Left ventricle myocardium inferior (tissue), 1 donor: ENCODE measurements around the gene RFXANK. TPM values are rescaled to one million over a fixed set of nuclear protein-coding genes. Genes with fewer than 3 reads are reported as not detected.

Experiments used
- DNase-seq: peaks from one replicate; pipeline ENCODE4 v3.0.0-alpha.2; 2020
- H3K27ac ChIP-seq: fragments of 200-600 bp; replicated peaks from 2 replicates; pipeline ENCODE4 v1.8.0; 2021
- H3K27me3 ChIP-seq: fragments of 200-600 bp; 2 replicates; pipeline ENCODE4 v1.8.0; 2021; ENCODE audit warnings: low read depth
- H3K36me3 ChIP-seq: fragments of 200-600 bp; 2 replicates; pipeline ENCODE4 v1.8.0; 2021
- H3K4me1 ChIP-seq: fragments of 200-600 bp; 2 replicates; pipeline ENCODE4 v1.8.0; 2021
- H3K4me3 ChIP-seq: fragments of 200-600 bp; 2 replicates; pipeline ENCODE4 v1.8.0; 2021; ENCODE audit warnings: mild to moderate bottlenecking, moderate library complexity
- H3K9me3 ChIP-seq: fragments of 200-600 bp; replicated peaks from 2 replicates; pipeline ENCODE4 v1.8.0; 2021
- intact Hi-C: fragments of 100-400 bp; cut with micrococcal nuclease; formaldehyde crosslinking; loops from one replicate; pipeline ENCODE4 v1.11.0; 2022
- total RNA-seq: library from RNA; stranded (reverse); fragmentation: NEBNext Ultra II Directional; extraction: Animal tissue kit (Norgen Biotek cat#: 25700); gene quantifications from one replicate; pipeline ENCODE4 v1.2.1, GENCODE V29; 2021
- TF ChIP-seq, protein P1 (sequence below): fragments of 200-600 bp; IDR thresholded peaks from 2 replicates; pipeline ENCODE4 v1.8.0; 2021; ENCODE audit warnings: antibody characterized with exemption, mild to moderate bottlenecking, borderline replicate concordance
- donor health status: DM: no; HTN: yes; CAD: no; lungs with severe emphysema.

The RFXANK gene
- total RNA-seq, 1 donor from 2014 or later, result 37.2 TPM

DNA sequence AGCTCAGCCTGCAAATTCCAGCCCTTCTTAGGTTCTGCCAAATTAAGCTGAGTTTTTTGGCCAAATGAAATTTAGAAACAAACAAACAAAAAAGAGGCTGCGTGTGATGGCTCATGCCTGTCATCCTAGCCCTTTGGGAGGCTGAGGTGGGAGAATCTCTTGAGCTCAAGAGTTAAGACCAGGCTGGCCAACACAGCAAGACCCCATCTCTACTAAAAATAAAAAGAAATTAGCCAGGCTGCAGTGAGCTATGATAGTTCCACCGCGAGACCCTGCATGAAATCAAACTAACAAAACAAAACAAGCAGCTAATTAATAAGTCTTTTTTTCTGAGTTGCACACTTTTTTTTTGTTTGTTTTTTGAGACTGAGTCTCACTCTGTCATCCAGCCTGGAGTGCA is 37.6 kb downstream of the RFXANK start:
- Histone ChIP-seq H3K27ac (no peak overlapping the region), H3K27me3 (peaks cover 55% of the 10 kb centered on the region)
- intact Hi-C loops, result no loop called here

DNA sequence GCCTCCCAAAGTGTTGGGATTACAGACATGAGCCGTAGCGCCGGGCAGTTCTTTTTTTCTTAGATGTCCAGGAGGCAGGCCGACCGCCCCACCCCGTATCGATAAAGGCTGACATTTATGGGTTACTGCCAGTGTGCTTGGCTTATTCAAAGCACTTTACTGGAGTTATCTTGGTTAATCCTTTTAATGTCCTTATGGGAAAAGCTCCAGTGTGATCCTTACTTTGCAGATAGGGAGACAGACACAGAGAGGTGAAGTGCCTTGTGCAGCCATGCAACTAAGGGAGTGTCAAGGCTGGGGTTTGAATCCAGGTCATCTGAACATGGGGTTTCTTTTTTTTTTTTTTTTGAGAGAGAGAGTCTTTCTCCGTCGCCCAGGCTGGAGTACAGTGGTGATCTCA is 38.9 kb downstream of the RFXANK start:
- intact Hi-C loops, result no loop called here
- no peak for DNase-seq
- Histone ChIP-seq H3K27ac (no peak overlapping the region), H3K4me1 (no peaks in the 10 kb centered on the region), H3K9me3 (peaks cover 29% of the 10 kb centered on the region), H3K36me3 (no peaks in the 10 kb centered on the region), H3K27me3 (peaks cover 45% of the 10 kb centered on the region), H3K4me3 (no peak overlapping the region)
- TF ChIP-seq, protein P1, sequence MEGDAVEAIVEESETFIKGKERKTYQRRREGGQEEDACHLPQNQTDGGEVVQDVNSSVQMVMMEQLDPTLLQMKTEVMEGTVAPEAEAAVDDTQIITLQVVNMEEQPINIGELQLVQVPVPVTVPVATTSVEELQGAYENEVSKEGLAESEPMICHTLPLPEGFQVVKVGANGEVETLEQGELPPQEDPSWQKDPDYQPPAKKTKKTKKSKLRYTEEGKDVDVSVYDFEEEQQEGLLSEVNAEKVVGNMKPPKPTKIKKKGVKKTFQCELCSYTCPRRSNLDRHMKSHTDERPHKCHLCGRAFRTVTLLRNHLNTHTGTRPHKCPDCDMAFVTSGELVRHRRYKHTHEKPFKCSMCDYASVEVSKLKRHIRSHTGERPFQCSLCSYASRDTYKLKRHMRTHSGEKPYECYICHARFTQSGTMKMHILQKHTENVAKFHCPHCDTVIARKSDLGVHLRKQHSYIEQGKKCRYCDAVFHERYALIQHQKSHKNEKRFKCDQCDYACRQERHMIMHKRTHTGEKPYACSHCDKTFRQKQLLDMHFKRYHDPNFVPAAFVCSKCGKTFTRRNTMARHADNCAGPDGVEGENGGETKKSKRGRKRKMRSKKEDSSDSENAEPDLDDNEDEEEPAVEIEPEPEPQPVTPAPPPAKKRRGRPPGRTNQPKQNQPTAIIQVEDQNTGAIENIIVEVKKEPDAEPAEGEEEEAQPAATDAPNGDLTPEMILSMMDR, result no peak

More for the DNA sequence above, 37.6 kb downstream of the RFXANK start:
- TF ChIP-seq, protein P1, result no peak
- no peak overlapping the region for H3K4me3 ChIP-seq
- DNase-seq, result no peak
- no peaks in the 10 kb centered on the region for H3K36me3 ChIP-seq
- H3K4me1 ChIP-seq, result peaks cover 8% of the 10 kb centered on the region
- H3K9me3 ChIP-seq, result peaks cover 16% of the 10 kb centered on the region

DNA sequence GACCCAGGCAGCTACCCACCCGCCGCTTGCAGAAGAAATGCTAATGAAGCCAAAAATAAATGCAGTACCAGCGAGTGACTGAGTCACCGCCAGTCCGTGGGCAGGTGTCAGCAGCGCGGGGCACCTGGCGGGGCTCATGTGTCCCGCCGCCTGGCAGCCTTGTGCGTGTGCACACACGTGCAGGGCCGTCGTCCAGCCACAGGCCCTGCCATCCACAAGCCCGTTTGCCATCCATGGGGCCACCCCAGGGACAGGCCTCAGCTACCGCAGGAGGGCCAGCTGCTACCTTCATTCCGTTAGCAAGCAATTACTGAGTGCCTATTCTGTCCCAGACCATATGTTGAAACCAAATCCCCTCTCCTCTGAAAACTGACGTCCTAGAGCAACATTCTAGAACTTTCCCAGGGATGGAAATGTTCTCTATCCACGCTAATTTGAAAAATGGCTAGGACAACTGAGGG is 40.2 kb downstream of the RFXANK start:
- TF ChIP-seq, protein P1, result no peak
- DNase-seq, result no peak
- Histone ChIP-seq H3K27ac (no peak overlapping the region), H3K4me3 (no peak overlapping the region), H3K36me3 (no peaks in the 10 kb centered on the region), H3K4me1 (no peaks in the 10 kb centered on the region), H3K9me3 (peaks cover 35% of the 10 kb centered on the region), H3K27me3 (peaks cover 33% of the 10 kb centered on the region)
- intact Hi-C loops, result no loop called here

DNA sequence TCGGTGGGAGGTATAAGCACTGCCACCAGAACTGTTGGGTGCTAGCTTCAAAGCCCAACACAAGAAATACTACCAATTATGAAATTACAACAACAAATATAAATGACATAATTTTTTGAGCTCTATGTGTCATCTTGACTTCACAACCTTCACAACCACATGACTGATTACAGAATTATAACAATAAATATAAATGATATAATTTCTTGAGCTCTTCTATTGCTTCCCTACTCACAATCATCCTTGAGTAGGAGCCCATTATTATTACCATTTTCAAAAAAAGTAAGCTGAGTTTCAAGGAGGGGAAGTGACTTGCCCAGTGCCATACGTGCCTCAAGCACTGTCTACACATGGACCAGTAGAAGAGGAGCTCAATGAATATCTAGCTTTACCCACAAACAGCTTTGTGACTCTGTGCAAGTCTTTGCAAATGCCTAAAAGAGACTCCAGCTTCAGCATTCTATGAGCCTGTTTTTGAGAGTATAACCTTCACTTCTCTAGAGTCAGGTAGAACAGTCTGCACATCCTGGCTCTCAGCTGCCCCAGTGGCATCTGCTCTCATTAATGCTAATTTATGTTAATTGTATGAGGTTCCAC is 42.3 kb downstream of the RFXANK start:
- no peak overlapping the region for H3K27ac ChIP-seq
- TF ChIP-seq, protein P1, result no peak
- H3K27me3 ChIP-seq, result peaks cover 35% of the 10 kb centered on the region
- peaks cover 35% of the 10 kb centered on the region for H3K9me3 ChIP-seq
- H3K36me3 ChIP-seq, result no peaks in the 10 kb centered on the region
- intact Hi-C loops, result no loop called here
- no peaks in the 10 kb centered on the region for H3K4me1 ChIP-seq
- H3K4me3 ChIP-seq, result no peak overlapping the region
- DNase-seq, result no peak

DNA sequence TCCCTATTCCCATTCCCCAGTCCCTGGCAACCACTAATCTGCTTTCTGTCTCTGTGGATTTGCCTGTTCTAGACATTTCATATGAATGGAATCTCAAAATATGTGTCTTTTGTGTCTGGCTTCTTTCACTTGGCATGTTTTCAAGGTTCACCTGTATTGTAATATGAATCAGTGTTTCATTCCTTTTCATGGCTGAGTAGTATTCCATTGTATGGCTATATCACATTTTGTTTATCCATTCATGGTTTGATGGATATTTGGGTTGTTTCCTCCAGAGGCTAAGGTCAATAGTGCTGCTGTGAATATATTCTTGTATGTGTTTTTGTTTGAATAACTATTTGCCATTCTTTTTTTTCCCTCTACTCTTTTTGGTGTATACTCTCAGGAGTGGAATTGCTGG is 44.1 kb downstream of the RFXANK start:
- H3K27me3 ChIP-seq, result peaks cover 51% of the 10 kb centered on the region
- intact Hi-C loops, result no loop called here

More for the DNA sequence above, 44.1 kb downstream of the RFXANK start:
- DNase-seq, result no peak
- peaks cover 35% of the 10 kb centered on the region for H3K9me3 ChIP-seq
- no peak overlapping the region for H3K4me3 ChIP-seq
- H3K36me3 ChIP-seq, result no peaks in the 10 kb centered on the region
- TF ChIP-seq, protein P1, result no peak
- no peak overlapping the region for H3K27ac ChIP-seq
- H3K4me1 ChIP-seq, result no peaks in the 10 kb centered on the region
